Measurements from ENCODE around the gene PRPF6. TPM values are rescaled to one million over a fixed set of nuclear protein-coding genes. Genes with fewer than 3 reads are reported as not detected.

Gene PRPF6
- total RNA-seq, 4 donors from 2014 or later: 44.3 to 80.3 (median 57.2) TPM

- no peak for TF ChIP-seq CTCF (IDR thresholded peaks at IDR 0.05; ENCODE audit: low read depth)
Observed at GRCh38 chr20:64080813-64081623, 100.1 kb downstream of the PRPF6 start.

GRCh38 chr20:64081624-64081964 is 100.7 kb downstream of the PRPF6 start:
- TF ChIP-seq CTCF (IDR thresholded peaks at IDR 0.05; ENCODE audit: low read depth): no peak

GRCh38 chr20:64082126-64082731 is 101.3 kb downstream of the PRPF6 start:
- TF ChIP-seq CTCF (IDR thresholded peaks at IDR 0.05; ENCODE audit: low read depth): no peak

Small RNA genes within 50 kb of the gene (small RNA-seq; reads per million reads assigned to genes)
- gene AL355803.1 (not detected), gene MIR647 (not detected), gene MIR6813 (not detected)

Other genes with a start within 250 kb of the PRPF6 start
- gene LIME1, start 244.5 kb upstream of the PRPF6 start, total RNA-seq: 10 to 100 TPM in 1 of 4 donors, 1 to 10 TPM in 3; 1.6 to 16.6 (median 4.8) TPM
- 100 to 1,000 TPM in 1 of 4 donors, 10 to 100 TPM in 2, 1 to 10 TPM in 1; 8.6 to 126 (median 28.9) TPM for gene SLC2A4RG, start 241.4 kb upstream of the PRPF6 start, total RNA-seq
- 10 to 100 TPM in 1 of 4 donors, 1 to 10 TPM in 3; 5.7 to 45.2 (median 7.4) TPM for gene ZBTB46, start 149.9 kb upstream of the PRPF6 start, total RNA-seq
- gene ABHD16B, start 119.6 kb upstream of the PRPF6 start, total RNA-seq: not detected
- 100 to 1,000 TPM; 110 to 165 (median 152) TPM for gene TPD52L2, start 115.9 kb upstream of the PRPF6 start, total RNA-seq
- 10 to 100 TPM; 24.3 to 47.5 (median 35.1) TPM for gene DNAJC5, start 86.0 kb upstream of the PRPF6 start, total RNA-seq
- gene UCKL1, start 24.7 kb upstream of the PRPF6 start, total RNA-seq: 10 to 100 TPM; 24.4 to 47.7 (median 27.1) TPM
- 10 to 100 TPM in 1 of 4 donors, 1 to 10 TPM in 3; 2.6 to 11.9 (median 4.7) TPM for gene ZNF512B, start 11.2 kb upstream of the PRPF6 start, total RNA-seq
- 1 to 10 TPM in 3 of 4 donors, not detected in 1; 1.1 to 2.3 (median 2.0) TPM for gene SAMD10, start 1.5 kb upstream of the PRPF6 start, total RNA-seq
- 1 to 10 TPM in 2 of 4 donors, under 1 TPM in 2; 0.17 to 4.0 (median 1.1) TPM for gene C20orf204, start 55.0 kb downstream of the PRPF6 start, total RNA-seq
- 10 to 100 TPM in 1 of 4 donors, 1 to 10 TPM in 3; 1.2 to 46.3 (median 7.1) TPM for gene SOX18, start 68.5 kb downstream of the PRPF6 start, total RNA-seq
- gene TCEA2, start 82.1 kb downstream of the PRPF6 start, total RNA-seq: 10 to 100 TPM; 30.8 to 36.9 (median 33.2) TPM
- gene RGS19, start 98.4 kb downstream of the PRPF6 start, total RNA-seq: 10 to 100 TPM; 15.6 to 44.5 (median 20.4) TPM
- gene OPRL1, start 99.0 kb downstream of the PRPF6 start, total RNA-seq: 1 to 10 TPM in 3 of 4 donors, under 1 TPM in 1; 0.65 to 2.7 (median 1.7) TPM
- gene LKAAEAR1, start 103.3 kb downstream of the PRPF6 start, total RNA-seq: not detected
- not detected for gene NPBWR2, start 126.4 kb downstream of the PRPF6 start, total RNA-seq
- not detected for gene MYT1, start 183.3 kb downstream of the PRPF6 start, total RNA-seq